SK-N-SH treated with all-trans-retinoic acid at 6 μM for 48 hours (cell line): Measurements from ENCODE around the gene MYOCD.

Experiments used
- ARNTL ChIP-seq: fragments of 450-650 bp; formaldehyde crosslinking; IDR thresholded peaks from 2 replicates; pipeline ENCODE4 v1.5.0; 2020; ENCODE audit warnings: low read depth, mild to moderate bottlenecking, moderate library complexity, borderline replicate concordance
- BACH2 ChIP-seq: fragments of 250-450 bp; sonication (Bioruptor Pico); IDR thresholded peaks from 2 replicates; pipeline ENCODE4 v1.9.0; 2021; ENCODE audit warnings: mild to moderate bottlenecking, borderline replicate concordance
- CREB5 ChIP-seq: fragments of 250-450 bp; sonication (Bioruptor Pico); IDR thresholded peaks from 2 replicates; pipeline ENCODE4 v1.5.1; 2020; ENCODE audit warnings: low read depth, mild to moderate bottlenecking, moderate library complexity
- CSRNP3 ChIP-seq: fragments of 250-450 bp; sonication (Bioruptor Pico); IDR thresholded peaks from 2 replicates; pipeline ENCODE4 v1.5.1; 2021; ENCODE audit warnings: mild to moderate bottlenecking, moderate library complexity
- ESRRG ChIP-seq: fragments of 250-450 bp; sonication (Bioruptor Pico); IDR thresholded peaks from 2 replicates; pipeline ENCODE4 v1.6.1; 2021; ENCODE audit warnings: mild to moderate bottlenecking
- PATZ1 ChIP-seq: fragments of 250-450 bp; sonication (Bioruptor Pico); IDR thresholded peaks from 2 replicates; pipeline ENCODE4 v1.8.0; 2020; ENCODE audit warnings: mild to moderate bottlenecking, moderate library complexity, borderline replicate concordance
- POU6F1 ChIP-seq: fragments of 250-450 bp; sonication (Bioruptor Pico); IDR thresholded peaks from 2 replicates; pipeline ENCODE4 v1.8.0; 2021; ENCODE audit warnings: low read depth, mild to moderate bottlenecking, moderate library complexity, borderline replicate concordance
- TOX ChIP-seq: fragments of 250-450 bp; sonication (Bioruptor Pico); IDR thresholded peaks from 2 replicates; pipeline ENCODE4 v1.8.0; 2021; ENCODE audit warnings: mild to moderate bottlenecking, moderate library complexity, borderline replicate concordance
- TSHZ2 ChIP-seq: fragments of 250-450 bp; sonication (Bioruptor Pico); IDR thresholded peaks from 2 replicates; pipeline ENCODE4 v1.5.0; 2020; ENCODE audit warnings: mild to moderate bottlenecking, moderate library complexity
- ZFP3 ChIP-seq: fragments of 250-450 bp; sonication (Bioruptor Pico); IDR thresholded peaks from 2 replicates; pipeline ENCODE4 v1.5.0; 2020; ENCODE audit warnings: mild to moderate bottlenecking, moderate library complexity
- ZFP30 ChIP-seq: fragments of 450-650 bp; formaldehyde crosslinking; IDR thresholded peaks from 2 replicates; pipeline ENCODE4 v1.5.0; 2022; ENCODE audit warnings: mild to moderate bottlenecking, moderate library complexity
- ZNF70 ChIP-seq: fragments of 450-650 bp; formaldehyde crosslinking; IDR thresholded peaks from 2 replicates; pipeline ENCODE4 v1.5.0; 2020; ENCODE audit warnings: mild to moderate bottlenecking, moderate library complexity
- ZNF8 ChIP-seq: fragments of 450-650 bp; formaldehyde crosslinking; IDR thresholded peaks from 2 replicates; pipeline ENCODE4 v1.5.0; 2020; ENCODE audit warnings: mild to moderate bottlenecking, moderate library complexity

- TF ChIP-seq ZFP3 (CRISPR knock-in tag): no peak
- no peak for TF ChIP-seq PATZ1 (CRISPR knock-in tag)
- TF ChIP-seq BACH2 (CRISPR knock-in tag): no peak
- no peak for TF ChIP-seq ESRRG
- TF ChIP-seq CSRNP3 (CRISPR knock-in tag): no peak
- no peak for TF ChIP-seq TOX (CRISPR knock-in tag)
- no peak for TF ChIP-seq ZFP30 (CRISPR knock-in tag)
- TF ChIP-seq ARNTL (CRISPR knock-in tag): no peak
- TF ChIP-seq TSHZ2 (CRISPR knock-in tag): no peak
- no peak for TF ChIP-seq POU6F1 (CRISPR knock-in tag)
- no peak for TF ChIP-seq ZNF8 (CRISPR knock-in tag)
- TF ChIP-seq CREB5 (CRISPR knock-in tag): no peak
- TF ChIP-seq ZNF70 (CRISPR knock-in tag): no peak
Measured at GRCh38 chr17:12768255-12768654, 102.6 kb downstream of the MYOCD start.
